ENCODE measurements around the gene NME4. TPM values are rescaled to one million over a fixed set of nuclear protein-coding genes. Genes with fewer than 3 reads are reported as not detected.

NME4 gene
- total RNA-seq, 4 donors from 2014 or later, result 114 to 158 (median 124) TPM

- H3K27ac ChIP-seq (replicated peaks in 1 of 4), result no peak overlapping the region
- H3K4me3 ChIP-seq, result no peak overlapping the region
- H3K9me3 ChIP-seq, result no peaks in the 10 kb centered on the region
- peaks cover 8 to 25% (median 21%) of the 10 kb centered on the region in 4 donors for H3K4me1 ChIP-seq
- TF ChIP-seq POLR2AphosphoS5 (IDR thresholded peaks at IDR 0.05) (no peak), EP300 (IDR thresholded peaks at IDR 0.05) (no peak), POLR2A (IDR thresholded peaks at IDR 0.05; ENCODE audit: low read depth) (no peak)
- TF ChIP-seq, protein P1, sequence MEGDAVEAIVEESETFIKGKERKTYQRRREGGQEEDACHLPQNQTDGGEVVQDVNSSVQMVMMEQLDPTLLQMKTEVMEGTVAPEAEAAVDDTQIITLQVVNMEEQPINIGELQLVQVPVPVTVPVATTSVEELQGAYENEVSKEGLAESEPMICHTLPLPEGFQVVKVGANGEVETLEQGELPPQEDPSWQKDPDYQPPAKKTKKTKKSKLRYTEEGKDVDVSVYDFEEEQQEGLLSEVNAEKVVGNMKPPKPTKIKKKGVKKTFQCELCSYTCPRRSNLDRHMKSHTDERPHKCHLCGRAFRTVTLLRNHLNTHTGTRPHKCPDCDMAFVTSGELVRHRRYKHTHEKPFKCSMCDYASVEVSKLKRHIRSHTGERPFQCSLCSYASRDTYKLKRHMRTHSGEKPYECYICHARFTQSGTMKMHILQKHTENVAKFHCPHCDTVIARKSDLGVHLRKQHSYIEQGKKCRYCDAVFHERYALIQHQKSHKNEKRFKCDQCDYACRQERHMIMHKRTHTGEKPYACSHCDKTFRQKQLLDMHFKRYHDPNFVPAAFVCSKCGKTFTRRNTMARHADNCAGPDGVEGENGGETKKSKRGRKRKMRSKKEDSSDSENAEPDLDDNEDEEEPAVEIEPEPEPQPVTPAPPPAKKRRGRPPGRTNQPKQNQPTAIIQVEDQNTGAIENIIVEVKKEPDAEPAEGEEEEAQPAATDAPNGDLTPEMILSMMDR (IDR thresholded peaks at IDR 0.05), result no peak
- H3K27me3 ChIP-seq, result no peaks in the 10 kb centered on the region
- no peak for DNase-seq (ENCODE audit: extremely low spot score)
- intact Hi-C loops (cut with DNase I), result loop anchor here (5.0 kb wide), 1 partner anchor 128 kb away; the partner anchor contains the start of gene LUC7L
- WGBS, result 87% methylated on average over 9 of the region's 10 CpGs
- H3K36me3 ChIP-seq, result no peaks in the 10 kb centered on the region
Observed at GRCh38 chr16:354971-355461, 42.0 kb upstream of the NME4 start.

GRCh38 chr16:356741-357140 is 40.3 kb upstream of the NME4 start:
- no peak overlapping the region for H3K27ac ChIP-seq (replicated peaks in 1 of 4)
- 66% methylated on average over 12 of the region's 12 CpGs for WGBS

GRCh38 chr16:359067-359763 is 37.8 kb upstream of the NME4 start:
- Histone ChIP-seq H3K36me3 (no peaks in the 10 kb centered on the region), H3K9me3 (no peaks in the 10 kb centered on the region), H3K4me1 (peaks cover 0 to 9% (median 4%) of the 10 kb centered on the region in 4 donors), H3K27ac (replicated peaks in 1 of 4) (no peak overlapping the region), H3K4me3 (no peak overlapping the region), H3K27me3 (peaks cover 0 to 30% (median 0%) of the 10 kb centered on the region in 4 donors)
- DNase-seq (ENCODE audit: extremely low spot score), result no peak
- intact Hi-C loops (cut with DNase I), result no loop called here
- TF ChIP-seq EP300 (IDR thresholded peaks at IDR 0.05) (no peak), POLR2A (IDR thresholded peaks at IDR 0.05; ENCODE audit: low read depth) (no peak), POLR2AphosphoS5 (IDR thresholded peaks at IDR 0.05) (no peak)
- TF ChIP-seq, protein P1 (IDR thresholded peaks at IDR 0.05), result no peak
- 80% methylated on average over 4 of the region's 19 CpGs for WGBS

More at GRCh38 chr16:356741-357140, 40.3 kb upstream of the NME4 start:
- no peak for TF ChIP-seq POLR2AphosphoS5 (IDR thresholded peaks at IDR 0.05)
- no peak overlapping the region for H3K4me3 ChIP-seq
- no peak for DNase-seq (ENCODE audit: extremely low spot score)
- H3K4me1 ChIP-seq, result peaks cover 0 to 11% (median 9%) of the 10 kb centered on the region in 4 donors
- intact Hi-C loops (cut with DNase I), result no loop called here
- no peaks in the 10 kb centered on the region for H3K36me3 ChIP-seq
- peaks cover 0 to 7% (median 0%) of the 10 kb centered on the region in 4 donors for H3K27me3 ChIP-seq
- H3K9me3 ChIP-seq, result no peaks in the 10 kb centered on the region

GRCh38 chr16:359871-360697 is 36.9 kb upstream of the NME4 start:
- Histone ChIP-seq H3K4me3 (no peak overlapping the region), H3K27ac (replicated peaks in 1 of 4) (no peak overlapping the region), H3K4me1 (peaks cover 0 to 9% (median 4%) of the 10 kb centered on the region in 4 donors), H3K36me3 (no peaks in the 10 kb centered on the region), H3K27me3 (peaks cover 0 to 38% (median 0%) of the 10 kb centered on the region in 4 donors), H3K9me3 (no peaks in the 10 kb centered on the region)
- WGBS, result 93% methylated on average over 36 of the region's 47 CpGs
- intact Hi-C loops (cut with DNase I), result loop anchor here (5.0 kb wide), 1 partner anchor 243 kb away; no protein-coding TSS in a partner anchor
- TF ChIP-seq POLR2AphosphoS5 (IDR thresholded peaks at IDR 0.05), result no peak
- TF ChIP-seq, protein P1 (IDR thresholded peaks at IDR 0.05), result no peak
- TF ChIP-seq EP300 (IDR thresholded peaks at IDR 0.05), result no peak
- no peak for TF ChIP-seq POLR2A (IDR thresholded peaks at IDR 0.05; ENCODE audit: low read depth)
- DNase-seq (ENCODE audit: extremely low spot score), result no peak

Measured in esophagus muscularis mucosa (tissue), 4 donors.